Smooth muscle cell (in vitro differentiated cells): ENCODE data around the gene CLIC5. TPM values are rescaled to one million over a fixed set of nuclear protein-coding genes. Genes with fewer than 3 reads are reported as not detected.

ENCODE experiments used
- DNase-seq: peaks from one replicate; lab custom pipeline; 2025; ENCODE audit not compliant: unreplicated experiment; lab: John Stamatoyannopoulos, UW
- H2AFZ ChIP-seq: fragments of 200-600 bp; sonication (generic); 2 replicates; pipeline ENCODE4 v1.6.0; 2016; ENCODE audit warnings: antibody characterized with exemption, low read depth, mild to moderate bottlenecking
- H3F3A ChIP-seq: fragments of 200-600 bp; sonication (generic); 2 replicates; pipeline ENCODE4 v1.6.0; 2017; ENCODE audit warnings: antibody characterized with exemption, low read depth
- H3K27ac ChIP-seq: fragments of 200-600 bp; sonication (generic); 2 replicates; pipeline ENCODE4 v1.5.1; 2016; ENCODE audit warnings: low read depth, mild to moderate bottlenecking
- H3K27me3 ChIP-seq: fragments of 200-600 bp; sonication (generic); 2 replicates; pipeline ENCODE4 v1.6.1; 2016; ENCODE audit warnings: low read depth, mild to moderate bottlenecking
- H3K36me3 ChIP-seq: fragments of 200-600 bp; sonication (generic); 2 replicates; pipeline ENCODE4 v1.5.1; 2016; ENCODE audit warnings: low read depth
- H3K4me1 ChIP-seq: fragments of 200-600 bp; sonication (generic); 2 replicates; pipeline ENCODE4 v1.5.1; 2016; ENCODE audit warnings: low read depth
- H3K4me2 ChIP-seq: fragments of 200-600 bp; sonication (generic); 2 replicates; pipeline ENCODE4 v1.6.0; 2016; ENCODE audit warnings: mild to moderate bottlenecking
- H3K4me3 ChIP-seq: fragments of 200-600 bp; sonication (generic); 2 replicates; pipeline ENCODE4 v1.5.1; 2016; ENCODE audit warnings: mild to moderate bottlenecking
- H3K79me2 ChIP-seq: fragments of 200-600 bp; sonication (generic); 2 replicates; pipeline ENCODE4 v1.6.0; 2016; ENCODE audit warnings: low read depth, mild to moderate bottlenecking
- H3K9ac ChIP-seq: fragments of 200-600 bp; sonication (generic); 2 replicates; pipeline ENCODE4 v1.6.0; 2016; ENCODE audit warnings: low read depth
- H3K9me3 ChIP-seq: fragments of 200-600 bp; sonication (generic); replicated peaks from 2 replicates; pipeline ENCODE4 v1.5.1; 2016; ENCODE audit warnings: low read depth
- H4K20me1 ChIP-seq: fragments of 200-600 bp; sonication (generic); 2 replicates; pipeline ENCODE4 v1.6.0; 2016; ENCODE audit warnings: low read depth
- WGBS: methylation state at CpG from one replicate; pipeline ENCODE4 v1.1.7; 2016; ENCODE audit warnings: low lambda C conversion rate; 5-methylcytosine and 5-hydroxymethylcytosine counted together
- polyA plus RNA-seq: library from polyadenylated mRNA; unstranded; fragments of >200 nt; fragmentation: Nextera tagmentation; extraction: Ambion mirVana; gene quantifications from 2 replicates; pipeline ENCODE4 v1.2.1, GENCODE V29; 2016
- total RNA-seq: library from RNA; depleted of rRNA; stranded (reverse); fragments of >200 nt; gene quantifications from 2 replicates; pipeline ENCODE4 v1.2.3, GENCODE V29; 2014
- TF ChIP-seq, protein P1 (sequence below): fragments of 200-600 bp; sonication (generic); IDR thresholded peaks from 2 replicates; pipeline ENCODE4 v1.5.1; 2017; ENCODE audit warnings: borderline replicate concordance, mild to moderate bottlenecking, antibody characterized with exemption; ENCODE audit not compliant: insufficient read depth, poor library complexity, severe bottlenecking

Gene CLIC5
- total and polyA plus RNA-seq, 2 experiments from 2014 or later, result 0.97 to 4.4 TPM

DNA sequence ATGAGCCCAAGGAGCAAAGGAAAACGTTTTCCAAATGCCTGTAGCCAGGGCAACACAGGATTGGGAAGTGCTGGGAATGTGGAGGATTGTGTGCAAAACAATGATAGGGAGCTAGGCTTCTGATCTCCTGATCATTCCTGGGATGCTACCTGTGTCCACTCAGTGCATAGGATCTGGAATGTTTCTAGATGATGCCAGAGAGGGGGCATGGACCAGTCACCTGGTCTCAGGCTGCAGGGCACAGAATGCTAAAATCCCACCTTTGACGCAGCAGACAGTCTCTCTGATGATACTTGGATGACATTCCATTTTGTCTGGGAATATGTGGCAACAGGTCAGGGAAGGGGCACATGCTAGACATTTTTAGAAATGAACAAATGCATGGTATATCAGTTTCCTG, 128.9 kb downstream of the CLIC5 start:
- TF ChIP-seq, protein P1, sequence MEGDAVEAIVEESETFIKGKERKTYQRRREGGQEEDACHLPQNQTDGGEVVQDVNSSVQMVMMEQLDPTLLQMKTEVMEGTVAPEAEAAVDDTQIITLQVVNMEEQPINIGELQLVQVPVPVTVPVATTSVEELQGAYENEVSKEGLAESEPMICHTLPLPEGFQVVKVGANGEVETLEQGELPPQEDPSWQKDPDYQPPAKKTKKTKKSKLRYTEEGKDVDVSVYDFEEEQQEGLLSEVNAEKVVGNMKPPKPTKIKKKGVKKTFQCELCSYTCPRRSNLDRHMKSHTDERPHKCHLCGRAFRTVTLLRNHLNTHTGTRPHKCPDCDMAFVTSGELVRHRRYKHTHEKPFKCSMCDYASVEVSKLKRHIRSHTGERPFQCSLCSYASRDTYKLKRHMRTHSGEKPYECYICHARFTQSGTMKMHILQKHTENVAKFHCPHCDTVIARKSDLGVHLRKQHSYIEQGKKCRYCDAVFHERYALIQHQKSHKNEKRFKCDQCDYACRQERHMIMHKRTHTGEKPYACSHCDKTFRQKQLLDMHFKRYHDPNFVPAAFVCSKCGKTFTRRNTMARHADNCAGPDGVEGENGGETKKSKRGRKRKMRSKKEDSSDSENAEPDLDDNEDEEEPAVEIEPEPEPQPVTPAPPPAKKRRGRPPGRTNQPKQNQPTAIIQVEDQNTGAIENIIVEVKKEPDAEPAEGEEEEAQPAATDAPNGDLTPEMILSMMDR, result no peak
- H3K4me1 ChIP-seq, result no peaks in the 10 kb centered on the region
- H3K36me3 ChIP-seq, result no peaks in the 10 kb centered on the region
- no peak overlapping the region for H3K27ac ChIP-seq
- no peaks in the 10 kb centered on the region for H3K9me3 ChIP-seq
- H3K79me2 ChIP-seq, result no peaks in the 10 kb centered on the region
- H3K4me3 ChIP-seq, result no peak overlapping the region
- peaks cover 67% of the 10 kb centered on the region for H3K27me3 ChIP-seq
- no peaks in the 10 kb centered on the region for H4K20me1 ChIP-seq
- WGBS, result 71% methylated on average over 2 of the region's 2 CpGs
- no peak overlapping the region for H3K9ac ChIP-seq
- no peak overlapping the region for H2AFZ ChIP-seq
- no peak overlapping the region for H3K4me2 ChIP-seq
- no peaks in the 10 kb centered on the region for H3F3A ChIP-seq
- no peak for DNase-seq

DNA sequence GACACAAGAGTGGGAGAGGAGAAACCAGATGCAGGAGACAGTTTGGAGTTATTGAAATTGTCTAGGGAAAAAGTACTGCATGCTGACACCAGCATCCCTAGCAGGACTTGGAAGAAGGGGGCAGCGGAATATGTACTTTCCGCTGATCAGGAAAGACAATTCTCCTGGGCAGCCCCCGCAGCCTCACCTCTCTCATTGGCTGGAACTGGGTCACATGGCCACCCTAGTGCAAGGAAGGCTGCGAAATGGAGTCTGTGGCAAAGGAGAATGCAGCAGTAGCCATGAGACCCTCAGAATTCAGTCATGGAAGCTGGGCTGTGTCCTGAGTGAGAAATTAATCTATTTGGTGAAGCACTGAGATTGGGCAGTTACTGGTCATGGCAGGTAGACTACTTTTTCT, 131.3 kb downstream of the CLIC5 start:
- DNase-seq, result no peak
- H3F3A ChIP-seq, result no peaks in the 10 kb centered on the region
- no peaks in the 10 kb centered on the region for H4K20me1 ChIP-seq
- 98% methylated on average over 4 of the region's 4 CpGs for WGBS
- H3K4me2 ChIP-seq, result no peak overlapping the region
- TF ChIP-seq, protein P1, result no peak
- no peaks in the 10 kb centered on the region for H3K36me3 ChIP-seq
- no peak overlapping the region for H3K9ac ChIP-seq
- H2AFZ ChIP-seq, result no peak overlapping the region
- no peaks in the 10 kb centered on the region for H3K9me3 ChIP-seq
- H3K27me3 ChIP-seq, result peaks cover 77% of the 10 kb centered on the region
- no peaks in the 10 kb centered on the region for H3K4me1 ChIP-seq
- H3K27ac ChIP-seq, result no peak overlapping the region
- H3K79me2 ChIP-seq, result no peaks in the 10 kb centered on the region
- H3K4me3 ChIP-seq, result no peak overlapping the region

DNA sequence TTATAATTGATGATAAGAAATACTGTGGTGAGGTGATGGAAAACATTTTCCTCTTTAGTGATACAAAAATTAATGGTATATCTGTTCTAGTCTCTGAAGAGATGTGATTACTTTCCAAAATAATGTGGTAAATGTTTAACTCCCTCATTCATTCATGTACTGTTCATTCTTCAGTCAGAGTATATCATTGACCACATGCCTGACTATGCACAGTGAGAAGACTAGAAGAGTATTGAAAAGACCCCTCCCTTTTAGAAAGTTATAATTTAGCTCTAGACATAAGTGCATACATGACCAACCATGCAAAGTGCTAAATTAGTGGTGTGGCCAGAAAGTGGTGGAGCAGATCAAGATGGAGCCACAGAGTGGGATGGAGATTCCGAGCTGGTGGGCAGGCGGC, 133.0 kb downstream of the CLIC5 start:
- Histone ChIP-seq H3K79me2 (no peaks in the 10 kb centered on the region), H3K4me1 (no peaks in the 10 kb centered on the region), H4K20me1 (no peaks in the 10 kb centered on the region), H3F3A (no peaks in the 10 kb centered on the region), H3K27ac (no peak overlapping the region), H3K27me3 (peaks cover 80% of the 10 kb centered on the region), H3K9ac (no peak overlapping the region), H3K4me3 (no peak overlapping the region), H3K9me3 (no peaks in the 10 kb centered on the region), H3K36me3 (no peaks in the 10 kb centered on the region), H2AFZ (no peak overlapping the region), H3K4me2 (no peak overlapping the region)
- TF ChIP-seq, protein P1, result no peak
- 94% methylated on average over 2 of the region's 2 CpGs for WGBS
- DNase-seq, result no peak

DNA sequence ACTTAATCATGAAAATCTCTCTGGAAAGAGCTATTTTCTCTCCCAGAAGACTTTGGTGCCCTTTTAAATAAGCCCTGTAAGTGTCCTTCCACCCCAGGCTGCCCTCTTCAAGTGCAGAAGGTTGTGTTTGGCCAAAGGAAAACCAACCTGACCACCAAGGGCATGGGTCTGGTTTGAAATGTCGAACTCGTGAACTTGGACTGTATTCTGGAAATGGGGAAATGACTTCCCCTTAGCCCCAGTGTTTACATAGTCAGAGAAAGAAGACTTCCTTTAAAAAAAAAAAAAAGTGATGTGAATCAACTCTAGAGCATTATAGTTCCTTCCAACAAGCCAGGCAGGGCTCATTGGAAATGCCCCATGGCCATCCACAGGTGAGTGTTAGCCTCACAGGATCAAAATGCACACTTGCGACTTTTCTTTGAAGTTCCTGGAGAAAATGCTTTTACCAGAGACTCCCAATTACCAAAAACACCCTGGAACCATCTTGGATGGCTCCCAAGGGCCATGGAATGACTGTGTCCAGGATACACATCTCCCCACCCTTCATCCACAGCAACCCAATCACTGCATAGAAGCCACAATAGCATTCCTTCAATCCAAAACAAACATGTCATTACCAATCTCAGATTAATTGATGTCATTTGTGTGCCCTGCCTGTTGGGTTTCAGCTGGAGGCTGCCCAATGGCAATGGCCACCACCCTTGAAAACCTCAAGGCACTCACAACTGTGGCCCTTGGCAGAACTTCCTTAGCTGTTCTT, 133.8 kb downstream of the CLIC5 start:
- Histone ChIP-seq H3K79me2 (no peaks in the 10 kb centered on the region), H3K4me2 (no peak overlapping the region), H3K4me1 (no peaks in the 10 kb centered on the region), H3K4me3 (no peak overlapping the region), H3K9ac (no peak overlapping the region), H3K27ac (no peak overlapping the region), H4K20me1 (no peaks in the 10 kb centered on the region), H3K36me3 (no peaks in the 10 kb centered on the region), H3K27me3 (peaks cover 73% of the 10 kb centered on the region), H3K9me3 (no peaks in the 10 kb centered on the region), H2AFZ (no peak overlapping the region), H3F3A (no peaks in the 10 kb centered on the region)
- whole genome bisulfite sequencing, result 89% methylated on average over 3 of the region's 3 CpGs
- TF ChIP-seq, protein P1, result no peak
- DNase-seq, result no peak
